ENCODE results near the gene CHN2.

GRCh38 chr7:29367784-29368183, 173.2 kb downstream of the CHN2 start:
- TF ChIP-seq, protein P1, sequence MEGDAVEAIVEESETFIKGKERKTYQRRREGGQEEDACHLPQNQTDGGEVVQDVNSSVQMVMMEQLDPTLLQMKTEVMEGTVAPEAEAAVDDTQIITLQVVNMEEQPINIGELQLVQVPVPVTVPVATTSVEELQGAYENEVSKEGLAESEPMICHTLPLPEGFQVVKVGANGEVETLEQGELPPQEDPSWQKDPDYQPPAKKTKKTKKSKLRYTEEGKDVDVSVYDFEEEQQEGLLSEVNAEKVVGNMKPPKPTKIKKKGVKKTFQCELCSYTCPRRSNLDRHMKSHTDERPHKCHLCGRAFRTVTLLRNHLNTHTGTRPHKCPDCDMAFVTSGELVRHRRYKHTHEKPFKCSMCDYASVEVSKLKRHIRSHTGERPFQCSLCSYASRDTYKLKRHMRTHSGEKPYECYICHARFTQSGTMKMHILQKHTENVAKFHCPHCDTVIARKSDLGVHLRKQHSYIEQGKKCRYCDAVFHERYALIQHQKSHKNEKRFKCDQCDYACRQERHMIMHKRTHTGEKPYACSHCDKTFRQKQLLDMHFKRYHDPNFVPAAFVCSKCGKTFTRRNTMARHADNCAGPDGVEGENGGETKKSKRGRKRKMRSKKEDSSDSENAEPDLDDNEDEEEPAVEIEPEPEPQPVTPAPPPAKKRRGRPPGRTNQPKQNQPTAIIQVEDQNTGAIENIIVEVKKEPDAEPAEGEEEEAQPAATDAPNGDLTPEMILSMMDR (IDR thresholded peaks at IDR 0.05 in 8 of 11, conservative IDR thresholded peaks at IDR 0.05 in 3 of 11) = no peak
- TF ChIP-seq POLR2AphosphoS5 (IDR thresholded peaks at IDR 0.05) = no peak

Data from spleen (tissue), 7 donors.